GM19351 (cell line): ENCODE measurements around the gene USP28.
"Not testable (repeated sequence)": the region's sequence is repeated elsewhere in the genome, so short reads cannot be mapped to it uniquely, and the experiment has no call there.

ENCODE experiments used
- ATAC-seq: cut with Tn5 transposase; IDR thresholded peaks from one replicate; pipeline ENCODE4 v1.9.1; 2021; ENCODE audit warnings: mild to moderate bottlenecking, moderate library complexity; ENCODE audit not compliant: unreplicated experiment

USP28 gene

DNA sequence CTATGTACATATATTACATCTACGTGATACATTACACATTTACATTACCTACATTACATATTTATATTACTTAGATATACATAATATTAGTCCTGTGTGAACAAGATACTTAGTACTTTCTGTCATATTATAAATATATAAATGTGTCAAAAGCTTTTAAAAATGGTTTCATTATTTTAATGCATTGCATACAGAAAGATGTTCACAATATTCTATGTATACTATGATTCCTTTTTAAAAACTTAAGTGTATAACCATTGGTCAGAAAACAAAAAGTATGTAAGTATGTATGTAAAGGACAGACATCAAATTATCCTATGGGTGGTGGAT lies 101.2 kb downstream of the USP28 start:
- ATAC-seq, result no peak

DNA sequence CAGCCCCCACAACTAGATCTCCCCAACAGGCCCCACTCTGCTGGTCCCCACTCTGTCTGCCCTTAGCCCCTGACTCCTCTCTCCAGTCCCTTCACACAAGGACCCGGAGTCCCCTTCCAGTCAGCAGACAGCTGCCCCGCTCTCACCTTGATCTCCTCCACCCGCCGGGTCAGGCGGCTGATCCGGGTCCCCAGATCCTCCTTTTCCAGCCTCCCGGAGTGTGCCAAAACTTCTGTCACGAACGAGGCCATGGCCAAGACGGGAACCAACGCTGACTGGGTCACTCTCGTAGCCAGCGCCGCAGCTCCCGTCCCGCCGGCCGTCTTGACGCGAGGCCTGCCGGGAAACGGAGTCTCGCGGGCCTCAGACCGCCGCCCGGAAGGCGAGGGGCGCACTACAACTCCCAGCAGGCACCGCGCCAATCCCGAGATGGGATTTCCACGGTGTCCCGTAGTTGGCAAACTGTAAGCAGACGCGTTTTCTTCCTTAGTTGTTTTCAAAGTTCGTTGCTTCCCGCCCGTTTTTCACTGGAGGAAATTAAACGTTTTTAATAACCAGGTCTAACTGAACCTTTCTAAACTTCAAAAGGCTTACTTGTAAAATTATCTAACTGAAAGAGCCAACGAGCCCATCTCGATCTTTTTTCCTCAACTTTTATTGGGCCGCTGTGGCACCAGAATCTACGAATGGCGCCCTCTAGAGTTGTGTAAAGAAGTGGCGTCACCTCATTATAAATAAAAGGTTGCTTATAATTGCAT lies 101.8 kb downstream of the USP28 start, which contains the start of gene ZW10:
TSS of gene ZW10 (minus strand) at position 277 of the 758 bp plus-strand sequence. CDS start at position 251, 26 bp downstream.
- ATAC-seq, result peak; percentile 97

DNA sequence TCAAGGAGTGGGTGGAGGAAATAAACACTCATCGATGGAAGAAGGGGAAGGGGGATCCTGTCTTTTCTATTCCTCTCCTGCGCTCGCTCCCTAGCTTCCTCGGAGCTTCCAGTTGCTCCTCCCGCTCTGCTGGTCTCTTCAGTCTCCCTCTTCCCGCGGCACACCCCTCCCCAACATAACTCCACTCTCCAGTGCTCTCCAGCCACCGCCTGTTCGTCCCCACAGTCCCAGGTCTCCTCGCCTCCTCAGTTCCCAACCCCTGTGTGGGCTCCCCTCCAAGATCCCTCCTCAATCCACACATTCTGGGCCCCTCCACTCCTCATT lies 102.3 kb downstream of the USP28 start:
- ATAC-seq, result no peak

DNA sequence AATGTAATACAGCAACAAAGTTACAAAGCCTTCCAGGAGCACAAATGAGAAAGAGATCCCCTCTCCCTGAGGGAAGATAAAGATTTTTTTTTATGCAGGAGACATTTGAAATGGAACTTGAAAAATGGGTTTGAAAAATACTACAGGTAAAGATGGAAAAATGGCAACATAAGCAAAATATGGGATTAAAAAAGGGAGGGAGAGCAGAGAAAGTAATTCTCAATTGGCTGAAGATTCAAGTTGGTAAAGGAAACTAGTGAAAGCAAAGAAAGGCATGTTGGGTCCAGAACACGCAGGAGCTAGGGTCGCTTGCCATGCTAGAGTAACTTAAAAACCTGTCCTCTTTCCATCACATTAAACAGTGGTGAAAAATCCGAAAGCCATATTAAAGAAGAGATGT lies 103.4 kb downstream of the USP28 start:
- no peak for ATAC-seq

DNA sequence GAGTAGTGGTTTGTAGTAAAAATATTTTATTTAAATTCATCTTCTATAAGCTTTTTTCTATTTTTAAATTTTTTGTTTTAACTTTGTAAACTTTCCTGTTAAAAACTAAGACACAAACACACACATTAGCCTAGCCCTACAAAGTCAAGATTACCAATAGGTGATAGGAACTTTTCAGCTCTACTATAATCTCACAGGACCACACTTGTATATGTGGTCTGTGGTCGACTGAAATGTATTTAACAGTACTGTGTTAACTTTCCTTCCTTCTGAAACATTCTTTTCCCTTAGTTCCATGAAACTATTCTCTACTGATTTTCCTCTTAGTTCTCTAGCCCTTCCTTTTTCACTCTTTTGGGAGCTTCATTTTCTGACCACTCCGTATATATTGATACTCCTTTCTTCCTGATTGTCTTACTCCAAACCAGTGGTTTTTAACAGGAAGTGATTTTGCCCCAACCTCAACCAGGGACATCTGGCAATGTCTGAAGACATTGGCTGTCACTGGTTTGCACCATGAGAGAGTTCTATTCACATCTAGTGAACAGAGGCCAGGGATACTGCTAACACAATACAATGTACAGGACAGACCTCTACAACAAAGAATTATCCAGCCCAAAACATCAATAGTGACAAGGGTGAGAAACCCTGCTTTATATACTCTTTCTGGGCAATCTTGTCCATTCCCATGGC lies 110.7 kb downstream of the USP28 start:
- no peak for ATAC-seq

DNA sequence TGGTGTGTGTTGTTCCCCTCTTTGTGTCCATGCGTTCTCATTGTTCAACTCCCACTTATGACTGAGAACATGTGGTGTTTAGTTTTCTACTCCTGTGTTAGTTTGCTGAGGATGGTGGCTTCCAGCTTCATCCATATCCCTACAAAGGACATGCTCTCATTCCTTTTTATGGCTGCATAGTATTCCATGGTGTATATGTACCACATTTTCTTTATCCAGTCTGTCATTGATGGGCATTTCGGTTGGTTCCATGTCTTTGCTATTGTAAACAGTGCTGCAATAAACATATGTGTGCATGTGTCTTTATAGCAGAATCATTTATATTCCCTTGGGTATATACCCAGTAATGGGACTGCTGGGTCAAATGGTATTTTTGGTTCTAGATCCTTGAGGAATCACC lies 112.3 kb downstream of the USP28 start:
- not testable (repeated sequence) for ATAC-seq

DNA sequence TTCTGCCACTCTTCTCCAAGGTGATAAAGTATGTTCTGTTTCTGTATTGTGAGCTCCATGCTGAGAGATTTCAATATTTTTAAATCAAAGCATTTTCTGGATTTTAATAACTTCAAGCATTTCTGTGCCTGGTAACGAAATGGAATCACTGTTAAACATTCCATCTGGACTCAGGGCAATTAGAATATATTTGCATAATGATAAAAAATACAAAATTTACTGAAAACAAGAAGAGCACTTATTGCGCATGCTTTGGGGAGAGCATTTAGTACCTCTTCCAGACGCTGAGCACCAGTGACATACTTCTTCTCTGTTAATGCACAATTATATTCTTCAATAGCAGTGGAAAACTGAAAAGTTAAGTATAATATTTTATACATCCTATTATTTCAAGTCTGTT lies 115.1 kb downstream of the USP28 start:
- no peak for ATAC-seq

DNA sequence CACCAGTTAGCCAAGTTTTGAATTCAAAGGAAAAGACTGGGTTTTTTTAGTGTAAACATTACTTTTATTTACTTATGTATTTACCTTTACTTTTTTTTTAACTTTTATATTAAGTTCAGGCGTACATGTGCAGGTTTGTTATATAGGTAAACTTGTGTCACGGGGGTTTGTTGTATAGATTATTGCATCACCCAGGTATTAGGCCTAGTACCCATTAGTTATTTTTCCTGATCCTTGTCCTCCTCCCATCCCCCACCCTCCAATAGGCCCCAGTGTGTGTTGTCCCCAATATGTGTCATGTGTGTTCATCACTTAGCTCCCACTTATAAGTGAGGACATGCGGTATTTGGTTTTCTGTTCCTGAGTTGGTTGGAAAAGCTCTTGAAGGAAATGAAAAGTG lies 122.4 kb downstream of the USP28 start:
- ATAC-seq, result no peak
